ENCODE data around the gene CDH1.

The CDH1 gene

DNA sequence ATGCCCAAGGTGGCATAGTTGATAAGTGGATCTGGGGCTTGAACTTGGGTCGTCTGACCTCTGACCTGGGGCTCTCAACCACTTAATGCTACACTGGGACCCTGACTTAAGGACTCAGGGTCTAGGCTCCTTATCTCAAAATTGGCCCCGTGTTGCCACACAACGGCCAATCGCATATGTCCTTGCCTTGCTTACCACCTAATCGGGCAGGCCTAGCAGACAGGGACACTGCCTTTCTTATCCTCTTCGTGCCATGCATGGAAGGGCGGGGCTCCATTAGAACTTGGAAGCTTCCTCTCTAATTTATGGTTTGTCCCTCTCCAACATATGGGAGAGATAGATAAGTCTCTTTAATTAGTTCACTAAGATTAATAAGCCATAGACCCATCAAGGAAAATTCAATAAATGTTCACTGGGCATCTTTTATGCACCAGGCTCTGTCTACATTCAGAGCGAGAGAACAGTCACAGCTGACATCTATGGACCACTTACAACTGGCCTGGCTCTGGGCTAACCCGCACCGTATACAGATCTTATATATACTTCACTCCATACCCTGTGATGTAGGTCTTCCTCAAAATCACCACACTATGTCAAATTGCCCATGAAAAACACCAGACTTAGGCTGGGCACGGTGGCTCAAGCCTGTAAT lies 35.1 kb downstream of the CDH1 start:
- DNase-seq (ENCODE audit: low read depth): no peak
- H3K4me3 ChIP-seq (ENCODE audit: low read length): no peak overlapping the region
- TF ChIP-seq, protein P1, sequence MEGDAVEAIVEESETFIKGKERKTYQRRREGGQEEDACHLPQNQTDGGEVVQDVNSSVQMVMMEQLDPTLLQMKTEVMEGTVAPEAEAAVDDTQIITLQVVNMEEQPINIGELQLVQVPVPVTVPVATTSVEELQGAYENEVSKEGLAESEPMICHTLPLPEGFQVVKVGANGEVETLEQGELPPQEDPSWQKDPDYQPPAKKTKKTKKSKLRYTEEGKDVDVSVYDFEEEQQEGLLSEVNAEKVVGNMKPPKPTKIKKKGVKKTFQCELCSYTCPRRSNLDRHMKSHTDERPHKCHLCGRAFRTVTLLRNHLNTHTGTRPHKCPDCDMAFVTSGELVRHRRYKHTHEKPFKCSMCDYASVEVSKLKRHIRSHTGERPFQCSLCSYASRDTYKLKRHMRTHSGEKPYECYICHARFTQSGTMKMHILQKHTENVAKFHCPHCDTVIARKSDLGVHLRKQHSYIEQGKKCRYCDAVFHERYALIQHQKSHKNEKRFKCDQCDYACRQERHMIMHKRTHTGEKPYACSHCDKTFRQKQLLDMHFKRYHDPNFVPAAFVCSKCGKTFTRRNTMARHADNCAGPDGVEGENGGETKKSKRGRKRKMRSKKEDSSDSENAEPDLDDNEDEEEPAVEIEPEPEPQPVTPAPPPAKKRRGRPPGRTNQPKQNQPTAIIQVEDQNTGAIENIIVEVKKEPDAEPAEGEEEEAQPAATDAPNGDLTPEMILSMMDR (conservative IDR thresholded peaks at IDR 0.05; ENCODE audit: low read depth, low read length): no peak

DNA sequence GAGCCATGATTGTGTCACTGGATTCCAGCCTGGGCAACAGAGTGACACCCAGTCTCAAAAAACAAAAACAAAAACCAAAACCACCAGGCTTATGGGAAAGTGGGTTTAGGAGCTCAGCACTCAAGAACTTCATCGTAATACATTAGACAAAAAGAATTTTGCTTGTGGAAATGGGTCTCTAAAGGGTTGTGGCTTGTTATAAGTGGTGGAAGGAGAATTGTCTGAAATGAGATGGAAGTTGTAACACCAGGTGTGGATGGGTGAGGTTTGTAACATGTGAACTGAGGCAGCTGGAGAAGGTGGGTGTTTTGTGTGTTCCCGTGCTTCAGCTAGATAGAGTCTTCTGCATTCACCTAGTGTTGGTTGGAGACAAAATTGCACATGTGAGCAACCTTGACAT lies 35.8 kb downstream of the CDH1 start:
- TF ChIP-seq, protein P1 (conservative IDR thresholded peaks at IDR 0.05; ENCODE audit: low read depth, low read length): no peak
- no peak overlapping the region for H3K4me3 ChIP-seq (ENCODE audit: low read length)
- no peak for DNase-seq (ENCODE audit: low read depth)

DNA sequence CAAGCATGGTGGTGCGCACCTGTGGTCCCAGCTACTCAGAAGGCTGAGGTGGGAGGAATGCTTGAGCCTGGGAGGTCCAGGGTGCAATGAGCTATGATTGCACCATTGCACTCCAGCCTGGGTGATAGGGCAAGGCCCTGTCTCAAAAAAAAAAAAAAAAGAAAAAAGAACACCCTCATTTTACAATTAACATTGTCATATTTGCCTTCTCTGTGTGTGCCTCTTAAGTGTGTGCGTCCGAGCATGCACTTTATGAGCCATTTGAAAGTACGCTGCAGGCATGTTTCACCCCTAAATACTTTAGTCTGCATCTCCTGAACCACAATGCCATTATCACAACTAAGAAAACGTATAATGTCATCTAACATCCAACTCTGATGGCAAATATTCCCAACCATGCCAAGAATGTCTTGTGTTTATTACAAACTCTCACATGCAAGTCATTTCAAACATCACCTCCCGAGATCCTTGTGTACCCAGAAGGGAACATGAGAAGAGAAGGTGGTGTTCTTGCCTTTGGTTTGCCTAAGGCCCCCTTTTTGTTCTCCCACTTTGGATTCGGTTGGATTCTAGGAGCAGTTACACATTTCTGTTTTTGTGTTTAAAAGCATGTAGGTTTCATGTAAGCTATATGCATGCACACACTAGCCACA lies 38.0 kb downstream of the CDH1 start:
- TF ChIP-seq, protein P1 (conservative IDR thresholded peaks at IDR 0.05; ENCODE audit: low read depth, low read length): no peak
- DNase-seq (ENCODE audit: low read depth): no peak

DNA sequence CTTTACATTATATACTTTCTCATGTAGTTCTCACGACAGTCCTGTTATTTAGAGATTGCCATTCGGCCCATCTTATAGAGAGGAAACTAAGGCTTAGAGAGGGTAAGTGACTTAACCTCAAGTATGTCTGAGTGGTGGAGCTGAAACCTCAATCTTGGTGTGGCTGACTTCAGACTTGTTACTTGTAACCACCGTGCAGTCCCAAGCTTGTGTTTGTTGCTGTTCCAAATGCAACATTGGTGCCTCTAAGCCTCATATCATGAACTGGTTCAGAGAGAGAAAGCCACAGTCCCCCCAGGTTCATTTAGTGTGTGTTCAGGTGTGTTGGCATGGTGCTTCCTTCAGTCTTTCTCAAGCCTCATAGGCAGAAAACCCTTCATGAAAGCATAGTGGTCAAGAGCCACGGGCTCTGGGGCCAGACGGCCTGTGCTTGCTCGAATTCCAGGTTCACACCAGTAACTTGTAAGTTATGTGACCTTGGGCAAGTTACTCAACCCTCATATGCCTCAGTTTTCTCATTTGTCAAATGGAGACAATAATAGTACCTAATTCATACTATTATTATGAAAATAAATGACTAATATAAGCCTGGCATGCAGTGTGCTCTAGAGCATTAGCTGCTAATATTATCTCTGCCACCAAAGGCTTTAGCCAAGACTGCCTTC lies 39.9 kb downstream of the CDH1 start:
- TF ChIP-seq, protein P1 (conservative IDR thresholded peaks at IDR 0.05; ENCODE audit: low read depth, low read length): no peak
- no peak for DNase-seq (ENCODE audit: low read depth)
- H3K4me3 ChIP-seq (ENCODE audit: low read length): no peak overlapping the region

More for the DNA sequence above, 38.0 kb downstream of the CDH1 start:
- no peak overlapping the region for H3K4me3 ChIP-seq (ENCODE audit: low read length)

DNA sequence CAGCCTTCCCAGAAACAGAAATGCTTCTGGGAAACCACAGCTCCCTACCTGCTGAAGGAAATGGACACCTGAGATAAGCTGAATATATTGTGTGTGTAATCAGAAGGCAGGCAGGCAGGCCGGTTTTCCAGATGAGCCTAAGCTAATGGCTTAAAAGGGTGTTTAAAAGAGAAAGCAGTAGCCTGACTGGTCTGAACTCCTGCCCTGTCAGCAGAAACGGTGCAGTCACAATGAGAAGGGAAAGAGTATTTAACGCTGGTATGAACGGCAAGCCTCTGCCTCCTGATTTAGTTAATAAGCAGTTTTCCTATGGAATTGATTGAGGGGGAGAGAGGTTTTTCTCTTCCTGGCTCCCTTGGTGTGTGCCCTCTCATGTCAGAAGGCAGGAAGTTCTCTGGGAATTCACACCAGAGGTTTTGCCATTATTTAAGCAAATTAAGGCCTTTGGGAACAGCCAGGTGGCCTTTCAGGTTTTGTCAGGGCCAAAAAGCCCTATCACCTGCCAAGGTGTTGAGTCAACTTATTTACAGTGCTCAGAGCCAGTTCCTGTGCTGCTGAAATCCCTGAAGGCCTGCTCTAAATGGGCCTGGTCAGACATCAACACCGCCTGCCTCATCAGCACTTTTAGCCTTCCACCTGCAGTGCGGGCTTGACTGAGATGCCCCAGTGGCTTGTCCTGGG lies 41.6 kb downstream of the CDH1 start:
- no peak overlapping the region for H3K4me3 ChIP-seq (ENCODE audit: low read length)
- TF ChIP-seq, protein P1 (conservative IDR thresholded peaks at IDR 0.05; ENCODE audit: low read depth, low read length): no peak
- DNase-seq (ENCODE audit: low read depth): no peak

DNA sequence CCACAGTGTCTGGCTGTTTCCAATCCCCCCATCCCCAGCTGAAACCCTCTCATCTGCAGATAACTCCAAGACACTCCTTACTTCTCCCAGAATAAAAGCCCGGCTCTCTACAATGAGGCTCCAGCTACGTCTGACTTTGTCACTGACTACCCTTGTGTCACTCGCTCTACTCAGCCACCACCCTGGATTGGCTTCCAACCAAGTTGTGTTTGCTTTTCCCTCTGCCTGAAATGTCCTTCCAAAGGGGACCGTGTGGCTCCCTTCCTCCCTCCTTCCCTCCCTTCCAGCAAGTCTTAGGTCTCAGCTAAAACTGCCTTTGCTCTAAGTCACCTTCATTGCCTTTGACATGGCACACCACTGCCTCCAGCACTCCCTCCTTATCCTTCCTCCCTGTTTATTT lies 42.8 kb downstream of the CDH1 start:
- TF ChIP-seq, protein P1 (conservative IDR thresholded peaks at IDR 0.05; ENCODE audit: low read depth, low read length): no peak
- no peak overlapping the region for H3K4me3 ChIP-seq (ENCODE audit: low read length)
- no peak for DNase-seq (ENCODE audit: low read depth)
